Fibroblast of skin of scalp (primary cell): ENCODE measurements around the gene SFN.
"Not testable (repeated sequence)": the region's sequence is repeated elsewhere in the genome, so short reads cannot be mapped to it uniquely, and the experiment has no call there.

ENCODE experiments used
- DNase-seq: peaks from one replicate; pipeline ENCODE4 v3.0.0-alpha.2; 2013

The SFN gene

GRCh38 chr1:26873097-26873496, 10.1 kb downstream of the SFN start:
- not testable (repeated sequence) for DNase-seq

DNA sequence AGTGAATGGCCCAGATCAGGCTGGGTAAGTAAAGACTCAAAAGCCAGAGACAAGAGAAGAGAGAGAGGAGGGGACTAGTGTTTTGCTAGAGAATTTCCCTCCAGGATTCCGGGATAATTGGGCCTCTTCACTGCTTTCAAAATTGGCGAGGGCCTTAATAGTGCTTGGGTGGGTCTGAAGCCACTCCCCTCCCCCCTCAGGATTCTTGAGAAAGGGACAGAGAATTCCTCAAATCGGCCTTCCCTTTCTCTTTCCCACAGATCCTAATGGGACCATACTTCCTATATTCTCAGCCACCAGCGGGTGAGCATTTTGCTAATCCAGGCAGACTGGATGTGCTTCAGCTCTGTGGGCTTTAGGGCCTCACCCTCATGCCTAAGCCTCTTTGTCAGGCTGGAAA, 11.9 kb downstream of the SFN start:
- no peak for DNase-seq

GRCh38 chr1:26877326-26877725, 14.4 kb downstream of the SFN start:
- no peak for DNase-seq

DNA sequence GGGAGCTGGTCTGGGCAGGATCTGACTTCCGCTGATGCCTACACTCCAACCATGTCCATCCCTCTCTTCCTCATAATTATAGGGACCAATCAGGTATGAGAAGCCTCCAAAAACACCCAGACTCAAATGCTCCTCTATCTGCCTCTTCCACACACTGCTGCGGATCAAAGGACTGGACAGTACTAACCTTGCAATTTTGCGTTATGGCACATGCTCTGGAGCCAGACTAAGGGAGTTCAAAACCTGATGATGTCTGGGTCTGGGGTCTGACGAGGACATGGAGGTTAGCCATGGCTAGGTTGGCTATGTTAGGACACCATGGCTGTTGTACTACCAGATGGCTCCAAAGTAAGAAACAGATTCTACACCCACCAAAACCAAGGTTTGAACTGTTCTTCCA, 16.8 kb downstream of the SFN start:
- DNase-seq = no peak

- DNase-seq = not testable (repeated sequence)
Measured at GRCh38 chr1:26881611-26882010, 18.7 kb downstream of the SFN start.

DNA sequence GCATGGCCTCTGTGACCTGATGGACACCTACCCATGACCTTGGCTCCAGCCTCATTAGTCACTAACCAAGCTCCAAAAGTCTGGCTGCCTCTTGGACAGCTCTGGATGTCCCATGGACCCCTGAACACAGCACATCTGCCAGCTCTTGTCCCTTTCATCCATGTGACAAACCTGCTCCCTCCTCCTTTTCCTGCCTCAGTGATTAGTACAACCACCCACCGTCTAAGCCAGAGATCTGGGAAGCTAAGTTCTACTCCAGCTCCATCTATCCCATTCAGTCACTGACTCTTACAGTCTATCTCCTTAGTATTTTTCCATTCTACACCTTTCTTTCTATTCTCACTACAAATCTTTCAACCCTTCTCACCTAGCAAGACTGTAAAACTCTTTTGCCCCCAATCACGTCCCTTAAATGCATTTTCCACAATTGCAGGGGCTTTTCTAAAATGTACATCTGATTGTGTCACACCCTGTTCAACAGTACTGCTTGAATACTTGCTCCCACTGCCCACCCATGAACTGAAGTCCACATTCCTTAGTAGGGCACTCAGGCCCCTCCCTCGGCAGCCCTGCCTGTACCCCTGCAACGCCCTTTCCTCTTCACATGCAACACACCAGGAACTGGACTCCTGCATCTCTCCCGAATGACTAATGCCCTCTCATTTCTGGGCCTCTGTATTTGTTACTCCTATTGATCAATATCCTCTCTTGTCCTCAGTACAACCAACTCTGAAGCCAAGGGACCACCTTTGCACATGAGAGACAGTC, 19.9 kb downstream of the SFN start:
- no peak for DNase-seq

- DNase-seq = peak; percentile 26
Measured at GRCh38 chr1:26887125-26887524, 24.2 kb downstream of the SFN start.

DNA sequence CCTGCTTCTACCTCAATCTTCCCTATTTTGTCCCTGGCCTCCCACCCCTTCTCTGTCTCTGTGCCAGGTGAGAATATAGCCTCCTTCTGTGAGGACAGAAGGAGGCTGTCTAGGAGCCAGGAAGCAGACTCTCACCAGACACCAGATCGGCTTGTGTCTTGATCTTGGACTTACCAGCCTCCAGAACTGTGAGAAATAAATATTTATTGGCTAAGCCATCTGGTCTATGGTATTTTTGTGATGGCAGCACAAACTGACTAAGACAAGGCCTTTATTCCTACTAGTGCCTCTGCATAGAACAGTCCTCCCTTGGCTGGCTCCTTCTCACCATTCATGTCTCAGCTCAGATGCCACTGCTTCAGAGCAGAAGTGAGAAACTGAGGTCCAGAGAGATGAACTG, 25.3 kb downstream of the SFN start:
- DNase-seq = no peak

- peak; percentile 75 for DNase-seq
Measured at GRCh38 chr1:26889551-26890466, 26.9 kb downstream of the SFN start, which contains the start of gene GPN2. GPN2 (minus strand) TSS chr1:26890283; CDS start chr1:26890096, 187 bp downstream.

DNA sequence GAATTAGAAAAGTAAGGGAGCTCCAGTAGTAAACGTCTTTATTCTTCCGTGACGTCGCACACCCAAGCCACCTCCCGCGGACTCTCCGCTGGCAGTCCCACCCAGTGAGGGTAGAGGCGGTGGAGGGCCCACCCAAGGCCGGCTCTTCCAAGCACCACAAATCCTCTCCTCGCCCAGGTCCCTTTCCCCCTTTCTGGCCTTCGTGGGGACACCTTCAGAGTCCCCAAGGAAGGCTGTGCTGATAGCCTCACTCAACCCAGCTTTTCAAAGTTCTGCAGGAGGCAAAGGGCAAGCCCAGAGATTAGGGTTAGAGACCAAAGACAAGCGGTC, 27.5 kb downstream of the SFN start:
- DNase-seq = peak; percentile 6

DNA sequence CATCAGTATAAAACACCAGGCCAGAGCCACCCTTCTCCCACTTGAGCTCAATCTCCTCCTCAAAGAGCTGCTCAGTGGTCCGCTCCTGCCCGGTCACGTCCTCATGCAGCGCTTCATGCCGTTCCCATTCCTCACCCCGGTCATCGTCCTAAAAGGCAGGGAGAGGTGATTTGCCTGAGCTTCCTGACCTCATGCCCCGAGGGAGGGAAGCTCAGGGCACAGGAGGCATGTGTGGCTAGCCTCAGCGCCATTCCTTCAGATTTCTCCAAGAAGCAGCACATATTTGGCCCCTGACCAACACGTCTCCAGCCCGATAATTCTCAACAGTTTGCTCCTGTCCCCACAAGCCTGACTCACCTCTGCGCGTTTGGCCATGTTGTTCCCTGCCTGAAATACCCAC, 31.3 kb downstream of the SFN start:
- no peak for DNase-seq

- DNase-seq = no peak
Measured at GRCh38 chr1:26897351-26897750, 34.4 kb downstream of the SFN start.

DNA sequence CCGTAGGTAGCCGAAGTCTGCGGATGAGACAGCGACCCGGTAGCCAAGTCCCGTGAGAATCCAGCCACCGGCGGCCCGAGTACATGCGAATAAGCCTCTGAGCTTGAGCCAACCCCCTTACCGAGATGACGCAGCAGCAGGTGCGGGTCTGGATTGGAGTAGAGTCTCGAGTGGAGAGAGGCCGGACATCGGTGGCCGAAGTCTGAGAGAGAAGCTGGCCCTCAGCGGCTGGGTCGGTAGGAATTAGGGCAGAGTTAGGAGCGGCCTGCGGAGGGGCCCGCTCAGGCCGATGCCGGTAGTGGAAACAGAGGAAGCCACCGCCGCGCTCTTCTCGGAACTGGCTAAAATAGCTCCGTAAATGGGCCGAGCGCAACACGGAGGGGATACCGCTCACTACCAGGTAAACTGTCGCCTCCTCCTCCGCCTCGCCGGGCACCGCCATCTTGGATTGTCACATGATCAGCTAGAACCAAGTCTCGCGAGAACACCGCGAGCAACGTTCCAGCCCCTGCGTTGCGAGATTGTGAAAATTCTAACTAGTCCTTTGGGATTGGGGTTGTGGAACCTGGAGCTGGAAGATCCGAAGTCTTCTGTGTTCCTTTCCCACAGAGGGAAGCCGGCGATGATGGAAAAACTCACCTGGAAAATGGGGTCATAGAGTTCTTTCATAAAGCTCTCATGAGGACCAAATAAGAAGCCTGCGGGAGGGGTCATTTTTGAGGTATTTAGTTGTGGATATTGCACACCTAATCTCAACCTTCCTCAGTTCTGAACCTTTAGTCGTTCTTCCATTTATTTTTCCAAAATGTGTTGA, 37.3 kb downstream of the SFN start, which contains the start of gene GPATCH3:
GPATCH3 (minus strand) TSS at position 467 of the 814 bp plus-strand sequence; CDS start at position 442, 25 bp downstream.
- DNase-seq = peak; percentile 95

GRCh38 chr1:26900815-26901511, 38.0 kb downstream of the SFN start:
- no peak for DNase-seq

- peak; percentile 7 for DNase-seq
Measured at GRCh38 chr1:26907071-26907917, 44.3 kb downstream of the SFN start.

DNA sequence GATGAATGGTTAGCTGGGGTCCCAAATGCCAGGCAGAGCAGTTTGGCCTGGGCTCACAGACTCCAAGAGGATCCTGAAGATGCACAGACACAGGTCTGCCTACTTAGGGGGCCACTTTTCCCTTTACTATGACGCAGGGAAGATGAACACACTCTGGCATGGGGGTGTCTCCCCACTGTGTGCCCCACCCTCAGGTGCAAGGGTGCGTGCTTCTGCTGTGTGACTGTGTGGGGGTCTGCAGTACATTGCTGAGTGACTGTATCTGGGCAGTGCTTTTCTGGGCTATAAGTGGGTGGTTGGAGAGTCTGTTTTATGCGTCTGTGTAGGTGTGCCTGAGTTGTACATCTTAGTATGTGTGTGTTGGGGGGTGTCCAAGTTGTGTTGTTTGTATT, 47.0 kb downstream of the SFN start:
- DNase-seq = no peak

DNA sequence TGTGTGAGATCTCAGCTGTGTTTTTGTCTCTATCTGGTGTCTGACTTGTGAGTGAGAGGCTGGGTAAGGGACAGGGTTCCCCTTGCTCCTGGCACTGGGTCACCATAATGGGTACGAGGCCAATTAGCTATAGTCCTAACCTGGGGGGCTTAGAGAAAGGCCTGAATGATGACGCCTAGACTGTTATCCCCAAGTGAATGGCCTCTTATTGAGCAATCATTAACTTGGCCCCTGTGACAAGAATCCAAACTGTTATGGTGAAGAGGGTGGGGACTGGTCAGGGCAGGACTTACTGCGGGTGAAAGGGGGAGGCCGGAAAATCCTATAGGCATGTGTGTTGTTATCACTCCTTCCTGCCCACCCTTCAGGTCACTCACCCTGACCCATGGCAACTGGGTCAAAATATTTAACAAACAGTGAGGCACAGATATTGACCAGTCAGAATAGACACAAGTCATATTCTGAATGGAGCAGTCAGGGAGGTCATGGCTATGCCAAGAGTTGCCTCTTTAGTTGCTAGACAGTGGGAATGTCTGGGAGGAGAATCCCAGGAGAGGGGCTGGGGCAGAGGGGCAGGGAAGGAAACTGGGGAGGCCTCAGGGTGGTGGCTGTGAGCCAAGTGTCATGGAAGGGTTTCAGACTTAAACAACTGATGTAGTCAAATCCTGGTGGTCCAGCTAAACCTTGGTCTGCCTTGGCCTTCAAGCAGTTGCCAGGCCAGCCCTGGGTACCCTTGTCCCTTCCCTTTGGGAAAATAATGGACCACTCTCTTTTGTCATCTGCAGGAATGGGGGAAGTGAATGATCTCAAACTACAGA, 47.6 kb downstream of the SFN start:
- no peak for DNase-seq

DNA sequence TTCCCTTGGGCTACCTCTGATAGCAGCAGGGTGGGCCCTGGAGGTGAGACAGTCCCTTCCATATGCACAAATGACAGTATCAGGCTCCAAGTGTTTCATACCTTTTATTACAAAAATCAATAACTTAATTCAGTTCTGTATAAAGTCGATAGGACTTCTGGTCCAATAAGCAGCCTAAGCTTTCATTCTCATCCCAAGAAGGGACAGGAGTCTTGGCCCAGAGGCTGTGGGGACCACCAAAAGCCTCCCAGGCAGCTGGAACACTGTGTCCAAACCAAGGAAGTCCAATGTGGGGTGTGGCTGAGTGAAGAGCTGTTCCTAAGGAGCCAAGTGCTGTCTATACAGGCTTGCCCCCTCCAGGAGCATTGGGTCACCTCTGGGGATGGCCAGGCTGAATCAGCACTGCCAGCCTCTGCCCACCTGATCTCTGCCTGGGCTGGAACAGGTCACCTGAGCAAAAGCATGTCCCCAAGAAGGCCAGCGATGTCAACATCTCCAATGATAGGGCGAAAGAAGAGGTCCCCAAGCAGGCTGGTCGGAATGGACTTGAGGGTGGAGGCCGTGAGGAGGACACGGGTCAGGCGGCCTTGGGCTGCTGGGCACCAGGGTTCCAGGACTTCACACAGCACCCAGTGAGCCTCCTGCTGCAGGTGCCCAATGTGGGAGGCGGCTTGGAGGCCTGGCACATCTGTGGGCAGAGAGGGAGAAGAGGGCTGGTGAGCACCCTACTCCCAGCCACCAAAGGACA, 48.6 kb downstream of the SFN start:
- DNase-seq = no peak

DNA sequence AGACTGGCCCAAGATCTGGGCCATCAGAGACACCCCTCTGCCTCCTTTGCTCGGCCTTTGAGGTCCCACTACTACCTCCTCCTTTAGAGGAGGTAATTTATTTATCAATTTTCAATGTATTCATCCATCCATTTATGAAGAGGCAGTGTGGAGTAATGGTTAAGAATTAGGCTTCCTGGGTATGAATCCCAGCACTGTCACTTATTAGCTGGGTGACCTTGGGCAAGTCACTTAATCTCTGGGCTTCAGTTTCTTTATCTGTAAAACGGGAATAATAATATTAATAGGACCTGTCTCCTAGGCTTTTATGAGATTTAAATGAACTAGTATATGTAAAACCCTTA, 49.2 kb downstream of the SFN start:
- DNase-seq = no peak

- no peak for DNase-seq
Measured at GRCh38 chr1:26913389-26913753, 50.4 kb downstream of the SFN start.
